Measurements from ENCODE around the gene TMEM31. TPM values are rescaled to one million over a fixed set of nuclear protein-coding genes. Genes with fewer than 3 reads are reported as not detected.
"Not testable (repeated sequence)": the region's sequence is repeated elsewhere in the genome, so short reads cannot be mapped to it uniquely, and the experiment has no call there.

Gene TMEM31
- total RNA-seq, 1 donor from 2014 or later: not detected

DNA sequence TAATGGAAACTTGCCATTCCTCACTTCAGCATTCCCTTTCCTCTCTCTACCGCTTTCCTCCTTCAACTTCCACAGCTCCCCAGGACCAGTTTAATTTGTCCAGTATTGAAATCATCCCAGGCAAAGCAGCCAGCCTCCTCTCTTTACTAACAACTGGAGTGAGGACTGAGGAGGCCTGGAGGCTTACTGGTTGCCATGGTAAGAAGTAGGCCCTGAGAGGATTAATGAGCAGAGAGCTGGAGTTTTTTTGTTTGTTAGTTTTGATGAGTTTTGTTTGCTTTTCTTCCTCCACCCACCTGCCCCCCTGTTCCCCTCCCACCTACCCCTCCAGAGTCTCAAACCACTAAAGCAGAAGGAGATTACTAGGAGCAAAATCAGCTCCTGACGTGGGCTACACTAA, 36.5 kb downstream of the TMEM31 start:
- no peak overlapping the region for H3K27ac ChIP-seq
- ATAC-seq (no peak), DNase-seq (no peak)
- no peaks in the 10 kb centered on the region for H3K27me3 ChIP-seq (ENCODE audit: low read depth)
- intact Hi-C loops (cut with DNase I): no loop called here
- no peak overlapping the region for H3K4me3 ChIP-seq
- no peaks in the 10 kb centered on the region for H3K4me1 ChIP-seq
- no peaks in the 10 kb centered on the region for H3K9me3 ChIP-seq
- no peaks in the 10 kb centered on the region for H3K36me3 ChIP-seq
- no peak for TF ChIP-seq CTCF (IDR thresholded peaks at IDR 0.05)

DNA sequence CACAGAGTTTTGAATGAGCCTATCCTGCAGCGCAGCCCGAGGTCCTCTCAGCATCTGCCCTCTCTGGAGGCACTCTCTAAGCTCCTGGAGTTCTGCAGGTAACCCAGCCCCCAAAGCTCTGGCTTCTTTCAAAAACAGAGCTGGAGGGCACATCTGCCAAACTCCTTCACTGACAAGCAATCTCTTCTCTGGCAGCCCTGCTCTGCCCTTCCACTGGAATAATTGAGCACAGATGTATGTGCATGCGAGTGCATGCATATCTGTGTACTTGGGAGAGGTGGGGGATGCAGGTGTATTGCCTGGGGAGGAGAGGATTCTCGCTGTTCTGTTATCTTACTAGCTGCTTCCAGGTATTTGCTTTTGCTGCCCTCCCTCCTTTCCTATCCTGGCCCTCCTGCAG, 43.7 kb downstream of the TMEM31 start:
- Histone ChIP-seq H3K4me1 (no peaks in the 10 kb centered on the region), H3K9me3 (no peaks in the 10 kb centered on the region), H3K4me3 (no peak overlapping the region), H3K36me3 (no peaks in the 10 kb centered on the region), H3K27me3 (ENCODE audit: low read depth) (no peaks in the 10 kb centered on the region), H3K27ac (no peak overlapping the region)
- ATAC-seq (no peak), DNase-seq (no peak)
- TF ChIP-seq CTCF (IDR thresholded peaks at IDR 0.05): no peak
- intact Hi-C loops (cut with DNase I): no loop called here

DNA sequence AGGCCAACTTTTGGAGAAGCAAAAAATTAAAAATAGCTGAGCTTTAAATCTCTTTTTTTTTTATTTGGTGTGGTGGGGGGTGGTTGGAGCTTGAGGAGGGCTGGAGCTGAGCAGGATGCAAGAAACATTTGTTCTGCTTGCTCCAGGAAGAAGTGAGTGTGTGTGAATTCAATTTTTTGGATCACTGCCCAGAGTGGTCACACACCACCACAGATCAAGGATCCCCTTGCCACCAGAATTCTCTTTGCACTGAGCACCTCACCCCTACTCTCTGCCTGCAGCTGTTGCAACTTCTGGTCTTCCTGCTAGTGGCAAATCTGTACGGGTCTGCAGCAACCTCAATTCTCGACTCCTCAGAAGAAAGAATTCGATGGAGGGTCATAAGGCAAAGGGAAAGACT, 46.0 kb downstream of the TMEM31 start:
- intact Hi-C loops (cut with DNase I): no loop called here
- ATAC-seq: no peak
- H3K4me1 ChIP-seq: no peaks in the 10 kb centered on the region
- no peaks in the 10 kb centered on the region for H3K9me3 ChIP-seq
- no peaks in the 10 kb centered on the region for H3K36me3 ChIP-seq
- H3K27ac ChIP-seq: no peak overlapping the region
- no peak overlapping the region for H3K4me3 ChIP-seq
- TF ChIP-seq CTCF (IDR thresholded peaks at IDR 0.05): no peak
- no peaks in the 10 kb centered on the region for H3K27me3 ChIP-seq (ENCODE audit: low read depth)
- no peak for DNase-seq

GRCh38 chrX:103758555-103758954, 47.8 kb downstream of the TMEM31 start:
- Histone ChIP-seq H3K27me3 (ENCODE audit: low read depth) (no peaks in the 10 kb centered on the region), H3K27ac (no peak overlapping the region), H3K4me3 (no peak overlapping the region), H3K4me1 (no peaks in the 10 kb centered on the region), H3K9me3 (no peaks in the 10 kb centered on the region), H3K36me3 (no peaks in the 10 kb centered on the region)
- DNase-seq (no peak), ATAC-seq (no peak)
- no peak for TF ChIP-seq CTCF (IDR thresholded peaks at IDR 0.05)
- intact Hi-C loops (cut with DNase I): no loop called here

DNA sequence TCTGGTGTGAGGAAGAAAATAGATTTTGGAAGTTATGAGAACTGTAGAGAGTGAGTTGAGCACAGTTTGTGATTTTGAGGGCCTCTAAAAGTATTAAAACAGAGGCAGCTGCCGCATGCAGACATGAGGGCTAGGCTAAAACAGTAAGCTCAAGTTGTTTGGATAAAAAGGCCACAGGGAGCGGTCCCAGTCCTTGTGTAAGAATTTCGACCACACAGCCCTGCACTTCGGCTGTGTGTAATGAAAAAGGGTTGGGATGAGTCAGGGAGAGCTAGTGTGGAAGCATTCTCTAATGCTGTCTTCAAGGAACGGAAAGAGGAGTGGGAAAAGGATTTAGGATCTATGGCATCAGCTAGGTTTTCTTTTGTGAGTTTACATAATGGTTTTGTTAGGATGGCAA, 52.8 kb downstream of the TMEM31 start:
- H3K9me3 ChIP-seq; H3K27ac ChIP-seq; H3K36me3 ChIP-seq; DNase-seq; ATAC-seq; intact Hi-C loops (cut with DNase I); H3K4me1 ChIP-seq; H3K27me3 ChIP-seq (ENCODE audit: low read depth); H3K4me3 ChIP-seq: not testable (repeated sequence)

Other genes with a start within 250 kb of the TMEM31 start
- 0.53 TPM for gene RAB40A, start 191.4 kb upstream of the TMEM31 start, total RNA-seq
- gene TCEAL4, start 125.4 kb upstream of the TMEM31 start, total RNA-seq: 58.7 TPM
- 19.1 TPM for gene TCEAL3, start 102.9 kb upstream of the TMEM31 start, total RNA-seq
- gene TCEAL1, start 81.9 kb upstream of the TMEM31 start, total RNA-seq: 25.5 TPM
- gene MORF4L2, start 24.2 kb upstream of the TMEM31 start, total RNA-seq: 166 TPM
- 0.59 TPM for gene PLP1, start 65.9 kb downstream of the TMEM31 start, total RNA-seq
- 0.59 TPM for gene RAB9B, start 121.3 kb downstream of the TMEM31 start, total RNA-seq

Measured in lower lobe of right lung (tissue), 2 donors.